ENCODE data around the gene TRRAP.
"Not testable (repeated sequence)": the region's sequence is repeated elsewhere in the genome, so short reads cannot be mapped to it uniquely, and the experiment has no call there.

The TRRAP gene

DNA sequence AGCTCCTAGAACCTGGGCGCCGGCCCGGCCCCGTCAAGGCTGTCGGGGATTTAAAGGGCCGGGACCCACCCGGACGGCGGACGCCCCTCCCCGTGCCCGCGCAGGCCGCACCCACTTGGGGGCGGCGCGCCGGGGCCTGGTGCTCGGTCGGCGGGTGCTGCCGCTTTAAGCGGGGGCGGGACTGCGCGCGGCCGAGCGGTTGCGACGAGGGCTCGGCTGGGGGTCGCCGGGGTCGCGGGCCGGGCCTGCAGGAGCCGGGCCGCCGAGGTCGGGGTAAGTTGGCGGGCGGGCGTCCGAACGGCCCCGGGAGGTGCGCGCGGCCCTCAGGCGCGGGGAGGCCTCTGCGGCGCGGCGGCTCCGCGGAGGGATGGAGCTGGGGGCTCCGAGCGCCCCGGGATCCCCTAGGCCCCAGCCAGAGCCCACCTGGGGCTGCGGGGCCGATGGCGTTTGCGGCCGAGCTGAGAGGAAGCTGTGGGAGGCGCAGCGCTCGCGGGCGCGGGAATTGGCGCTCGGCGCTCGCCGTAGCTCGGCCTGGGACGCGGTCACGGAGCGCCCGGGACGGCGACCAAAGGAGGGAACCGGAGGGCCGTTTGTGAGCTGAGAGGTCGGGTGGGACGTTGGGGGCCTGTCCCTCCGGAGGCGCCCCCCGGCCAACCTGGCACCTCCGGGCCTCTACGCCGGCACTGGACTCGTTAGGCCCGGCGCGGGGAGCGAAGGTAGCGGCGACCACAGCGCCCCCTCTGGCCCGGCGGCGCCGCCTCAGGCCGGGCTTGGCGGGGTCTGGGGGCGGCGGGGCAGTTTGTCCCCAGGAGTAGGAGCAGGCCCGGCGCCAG, at the start of gene TRRAP:
TSS of gene TRRAP (plus strand) at position 168 of the 833 bp plus-strand sequence. CDS start 2,619 bp downstream, outside the sequence.
- DNase-seq = peak; percentile 79

- no peak for DNase-seq
Measured at GRCh38 chr7:98830972-98831548, 47.3 kb upstream of the TRRAP start.

- DNase-seq = peak; percentile 63
Measured at GRCh38 chr7:98831641-98832221, 46.6 kb upstream of the TRRAP start.

DNA sequence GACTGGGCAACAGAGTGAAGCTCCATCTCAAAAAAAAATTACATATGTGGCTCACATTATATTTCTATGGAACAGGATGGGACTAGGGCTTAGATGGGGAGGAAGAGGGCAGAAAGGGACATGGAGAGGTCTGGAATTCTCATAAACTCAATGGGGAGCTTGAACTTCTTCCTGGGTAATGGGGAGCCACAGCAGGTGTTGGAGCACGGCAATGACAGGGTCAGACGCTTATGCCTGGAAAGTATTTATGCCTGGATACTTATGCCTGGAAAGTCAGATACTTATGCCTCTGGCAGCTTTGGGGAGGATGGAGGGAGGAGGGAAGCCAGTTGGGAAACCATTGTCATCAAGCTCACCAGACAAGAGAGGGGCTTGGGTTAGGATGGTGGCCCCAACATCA, 45.3 kb upstream of the TRRAP start:
- no peak for DNase-seq

GRCh38 chr7:98834949-98835348, 43.4 kb upstream of the TRRAP start:
- DNase-seq = no peak

DNA sequence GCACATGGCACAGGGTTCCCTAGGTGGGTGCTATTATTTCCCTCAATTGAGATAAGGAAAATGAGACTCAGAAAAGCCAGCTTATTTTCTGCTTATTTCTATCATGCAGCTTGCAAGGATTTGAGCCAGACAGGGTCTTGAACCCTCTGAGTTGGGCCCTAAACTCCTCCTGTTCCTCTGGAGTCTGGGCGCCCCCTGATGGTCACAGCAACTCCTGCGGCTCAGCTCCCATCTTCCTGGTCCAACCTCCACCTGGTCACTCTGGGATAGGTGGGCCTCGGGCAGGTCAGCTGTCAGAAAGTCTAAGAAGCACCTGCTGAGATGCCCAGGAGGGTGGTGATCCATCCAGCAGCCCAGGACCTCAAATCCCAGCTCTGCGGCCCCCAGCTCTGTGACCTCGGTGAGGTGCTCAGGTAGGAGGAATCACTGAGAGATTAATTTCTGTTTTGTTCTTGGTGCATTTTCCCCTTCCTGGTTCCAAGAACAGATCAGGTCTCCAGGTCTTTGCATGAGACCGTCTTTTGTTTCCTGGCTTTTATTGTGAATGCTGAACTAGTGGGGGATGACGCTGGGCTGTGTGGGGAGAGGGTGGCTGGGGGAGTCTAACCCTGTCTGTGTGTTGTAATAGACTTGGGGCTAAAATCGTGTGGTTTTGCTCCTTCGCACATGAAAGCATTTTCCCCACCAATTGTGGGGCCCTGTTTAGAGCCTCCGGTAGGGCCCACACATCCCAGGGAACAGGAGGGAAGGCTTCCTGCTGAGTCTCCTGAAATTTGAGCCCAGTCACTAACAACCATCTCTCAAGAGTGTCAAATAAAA, 41.3 kb upstream of the TRRAP start:
- DNase-seq = peak; percentile 46

GRCh38 chr7:98837630-98837972, 40.7 kb upstream of the TRRAP start:
- no peak for DNase-seq

DNA sequence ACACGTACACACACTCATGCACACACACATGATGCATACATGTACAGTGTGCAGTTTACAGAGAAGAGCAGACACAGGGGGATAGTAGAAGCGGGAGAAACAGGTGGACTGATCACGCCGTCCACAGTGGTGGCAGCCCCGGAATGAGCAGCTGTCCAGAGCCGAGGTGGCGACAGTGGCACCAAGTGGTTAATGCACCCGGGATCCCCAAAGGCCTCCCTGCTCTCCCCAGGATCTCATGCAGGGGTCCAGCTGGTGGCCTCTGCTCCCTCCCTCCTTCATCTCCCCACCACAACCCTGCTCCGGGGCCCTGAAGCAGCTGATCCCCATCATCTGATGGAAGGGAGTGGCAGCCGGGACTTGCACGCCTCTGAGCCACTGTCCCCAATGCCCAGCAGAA, 38.2 kb upstream of the TRRAP start:
- no peak for DNase-seq

DNA sequence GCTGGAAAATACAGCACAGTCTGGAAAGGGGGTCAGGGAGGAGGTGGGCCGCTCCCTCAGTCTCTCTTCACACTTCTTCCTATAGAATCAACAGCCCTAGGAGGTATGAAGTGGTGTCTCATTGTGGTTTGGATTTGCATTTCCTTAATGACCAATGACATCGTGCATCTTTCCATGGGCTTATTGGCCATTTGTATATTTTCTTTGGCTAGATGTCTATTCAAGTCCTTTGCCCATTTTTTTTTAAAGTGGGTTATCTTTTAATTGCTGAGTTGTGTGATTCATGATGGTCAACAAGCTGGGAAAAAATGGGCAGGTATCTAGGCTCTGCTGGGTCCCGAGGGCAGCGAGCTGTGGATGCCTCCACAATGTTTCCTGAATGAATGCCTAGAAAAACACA, 37.6 kb upstream of the TRRAP start:
- DNase-seq = no peak

- DNase-seq = peak; percentile 57
Measured at GRCh38 chr7:98841179-98841997, 36.9 kb upstream of the TRRAP start.

DNA sequence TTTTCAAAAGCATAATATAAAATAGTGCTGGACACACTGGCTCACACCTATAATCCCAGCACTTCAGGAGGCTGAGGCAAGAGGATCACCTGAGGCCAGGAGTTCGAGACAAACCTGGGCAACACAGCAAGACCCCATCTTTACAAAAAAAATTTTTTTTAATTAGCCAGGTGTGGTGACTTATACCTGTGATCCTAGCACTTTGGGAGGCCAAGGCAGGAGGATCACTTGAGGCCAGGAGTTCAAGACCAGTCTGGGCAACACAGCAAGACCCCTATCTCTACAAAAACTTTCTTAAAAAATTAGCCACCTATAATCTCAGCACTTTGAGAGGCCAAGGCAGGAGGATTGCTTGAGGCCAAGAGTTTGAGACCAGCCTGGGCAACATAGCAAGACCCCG, 35.8 kb upstream of the TRRAP start:
- not testable (repeated sequence) for DNase-seq

DNA sequence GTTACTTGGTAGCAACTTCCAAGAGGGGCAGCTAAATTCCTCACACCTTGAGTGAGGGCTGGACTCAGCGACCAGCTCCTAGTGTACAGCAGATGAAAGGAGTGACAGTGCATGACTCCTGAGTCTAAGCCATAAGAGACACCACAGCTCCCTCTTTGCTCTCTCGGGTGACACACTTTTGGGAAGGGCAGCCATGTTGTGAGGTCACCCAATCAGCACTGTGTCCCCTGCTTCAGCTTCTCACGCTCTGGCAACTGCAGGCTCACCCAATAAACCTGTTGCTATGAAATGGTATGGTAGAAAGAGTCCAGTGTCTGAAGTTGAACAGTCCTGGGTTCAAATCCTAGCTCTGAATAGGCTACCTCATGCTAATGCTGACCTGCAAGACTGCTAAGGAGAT, 29.4 kb upstream of the TRRAP start:
- no peak for DNase-seq

DNA sequence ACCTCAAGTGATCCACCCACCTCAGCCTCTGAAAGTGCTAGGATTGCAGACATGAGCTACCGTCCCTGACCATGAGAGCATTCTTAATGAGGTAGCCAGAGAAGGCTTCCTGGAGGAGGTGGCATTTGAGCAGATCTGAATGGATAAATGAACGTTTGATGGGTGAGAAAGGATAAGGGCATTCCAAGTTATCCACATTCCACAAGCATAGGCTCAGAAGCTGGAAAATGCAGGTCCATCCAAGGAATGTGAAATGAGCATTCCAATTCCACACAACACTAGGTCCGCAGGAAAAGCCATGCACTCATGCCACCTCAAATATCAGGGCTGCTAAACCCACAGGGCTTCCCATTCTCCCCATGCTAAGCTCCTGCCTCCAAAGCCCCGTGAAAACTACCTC, 25.5 kb upstream of the TRRAP start:
- no peak for DNase-seq

DNA sequence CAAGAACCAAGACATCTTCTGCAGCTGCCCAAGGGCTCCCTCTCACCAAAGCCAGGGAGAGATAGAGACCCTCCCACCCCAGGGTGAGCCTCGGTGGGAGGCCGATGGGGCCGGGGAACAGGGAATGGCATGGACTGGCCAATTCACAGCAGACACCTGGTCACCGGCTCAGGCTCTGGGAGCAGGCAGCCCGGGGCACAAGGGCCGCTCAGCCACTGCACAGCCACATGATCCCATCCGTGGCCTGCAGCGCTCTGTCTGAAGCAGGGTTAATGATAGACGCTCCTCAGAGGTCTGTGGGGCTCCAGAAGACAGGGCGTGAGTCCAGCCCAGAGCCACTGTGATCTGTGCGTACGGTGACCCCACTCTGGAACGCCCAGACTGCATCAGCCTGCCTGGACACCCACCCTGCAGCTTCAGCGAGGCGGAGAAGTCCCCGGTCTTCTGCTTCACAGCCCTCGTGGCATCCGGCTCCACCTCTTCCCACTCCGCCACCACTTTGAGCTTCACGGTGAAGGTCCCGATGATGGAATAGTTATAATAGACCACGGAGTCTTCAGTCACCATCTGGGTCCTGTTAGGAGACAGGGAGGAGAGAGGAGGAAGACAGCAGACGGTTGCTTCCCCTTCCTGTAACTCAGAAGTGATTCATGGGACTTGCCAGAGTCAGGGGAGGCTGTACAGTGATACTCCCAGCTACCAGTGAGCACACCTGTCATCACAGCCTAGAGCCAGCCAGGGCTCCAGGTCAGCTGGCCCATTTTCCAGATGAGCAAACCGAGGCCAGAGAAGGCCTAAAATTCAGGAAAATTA, 22.5 kb upstream of the TRRAP start:
- no peak for DNase-seq

GRCh38 chr7:98860071-98860470, 18.3 kb upstream of the TRRAP start:
- DNase-seq = no peak

GRCh38 chr7:98862203-98862602, 16.1 kb upstream of the TRRAP start:
- no peak for DNase-seq

DNA sequence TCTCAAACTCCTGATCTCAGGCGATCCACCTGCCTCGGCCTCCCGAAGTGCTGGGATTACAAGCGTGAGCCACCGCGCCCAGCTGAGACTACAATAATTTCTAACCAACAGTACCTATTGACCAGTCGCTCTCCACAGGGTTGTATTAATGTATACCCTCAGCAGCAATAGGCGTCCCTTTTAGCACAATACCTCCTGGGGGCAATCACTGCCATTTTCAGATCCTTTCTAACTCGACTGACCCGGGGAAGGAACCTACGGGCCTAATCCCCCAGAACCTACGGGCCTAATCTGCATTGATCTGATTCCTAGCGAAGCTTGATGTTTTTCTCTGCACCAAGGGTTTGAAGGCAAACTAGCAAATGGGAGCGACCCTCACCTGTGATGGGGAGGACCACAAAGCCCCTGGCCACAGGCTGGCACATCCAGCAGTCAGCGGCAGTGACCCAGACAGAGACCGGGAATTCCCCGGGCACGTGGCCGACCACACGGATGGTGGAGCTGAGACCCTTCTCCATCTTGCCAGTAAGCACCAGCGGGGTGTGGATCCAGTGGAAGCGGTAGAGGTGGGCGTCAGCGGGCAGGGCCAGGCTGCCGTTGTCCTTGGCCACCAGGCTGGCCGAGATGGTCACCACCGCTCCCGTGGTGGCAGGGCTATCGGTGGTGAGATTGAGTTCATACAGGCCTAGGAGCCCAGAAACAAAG, 15.5 kb upstream of the TRRAP start:
- no peak for DNase-seq

- DNase-seq = no peak
Measured at GRCh38 chr7:98863601-98864000, 14.7 kb upstream of the TRRAP start.

DNA sequence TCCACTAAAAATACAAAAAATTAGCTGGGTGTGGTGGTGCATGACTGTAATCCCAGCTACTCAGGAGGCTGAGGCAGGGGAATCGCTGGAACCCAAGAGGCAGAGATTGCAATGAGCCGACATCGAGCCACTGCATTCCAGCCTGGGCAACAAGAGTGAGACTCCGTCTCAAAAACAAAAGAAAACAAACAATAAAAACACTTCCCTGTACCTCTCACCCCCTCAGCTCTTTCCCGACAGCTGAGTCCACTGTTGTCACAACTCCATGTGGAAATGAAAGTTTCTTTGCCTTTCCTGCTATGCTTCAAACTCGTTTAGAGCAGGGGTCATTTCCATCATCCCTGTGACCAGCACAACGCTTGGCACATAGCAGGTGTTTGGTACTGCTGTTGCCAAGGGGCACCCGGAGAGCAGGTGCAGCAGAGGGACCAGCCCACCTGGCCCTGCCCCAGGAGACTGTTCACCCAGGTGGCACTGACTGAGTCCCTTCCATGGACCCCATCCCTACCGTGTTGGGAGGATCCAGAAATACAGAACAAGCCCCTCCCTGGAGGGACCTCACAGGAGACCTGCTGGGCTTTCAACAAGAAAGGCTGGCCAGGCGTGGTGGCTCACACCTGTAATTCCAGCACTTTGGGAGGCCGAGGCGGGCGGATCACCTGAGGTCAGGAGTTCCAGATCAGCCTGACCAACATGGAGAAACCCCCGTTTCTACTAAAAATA, 13.4 kb upstream of the TRRAP start:
- no peak for DNase-seq

DNA sequence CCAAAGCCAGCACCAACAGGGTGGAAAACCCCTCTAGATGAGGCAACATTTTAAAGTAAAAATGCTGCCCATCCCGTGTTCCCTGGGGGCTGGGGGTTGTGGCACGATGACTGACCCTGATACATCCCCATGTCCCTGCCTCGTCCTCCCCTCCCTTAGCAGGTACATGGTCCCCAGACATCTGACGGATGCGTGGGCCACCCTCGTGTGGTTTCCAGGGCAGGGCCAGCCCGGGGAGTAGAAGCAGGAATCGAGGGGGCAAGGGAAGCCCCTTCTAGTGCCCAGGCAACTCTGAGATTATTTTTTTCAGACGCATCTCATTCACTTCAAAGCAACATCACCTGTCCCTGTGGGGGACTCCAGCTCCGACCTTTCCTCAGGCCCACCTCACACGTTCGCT, 12.0 kb upstream of the TRRAP start:
- DNase-seq = no peak
